RWPE1 (cell line): Measurements from ENCODE around the gene GRK3.
"Not testable (repeated sequence)": the region's sequence is repeated elsewhere in the genome, so short reads cannot be mapped to it uniquely, and the experiment has no call there.

ENCODE experiments used
- CTCF ChIA-PET: fragments of 350-600 bp; sonication (Branson Sonifier 250); formaldehyde crosslinking; extraction: SDS; loops from one replicate; lab custom pipeline; 2021; lab: Yijun Ruan, JAX
- POLR2A ChIA-PET: fragments of 400-600 bp; formaldehyde crosslinking; extraction: SDS; loops from one replicate; lab custom pipeline; 2020; ENCODE audit warnings: antibody characterized with exemption; ENCODE audit not compliant: low non-redundant PET; lab: Yijun Ruan, JAX
- DNase-seq: peaks from one replicate; pipeline ENCODE4 v3.0.0; 2012; ENCODE audit warnings: low spot score
- H3K27ac ChIP-seq: fragments of 450-650 bp; 2 replicates; pipeline ENCODE4 v1.5.1; 2017
- TF ChIP-seq, protein P1 (sequence below): fragments of 450-650 bp; conservative IDR thresholded peaks from 2 replicates; pipeline ENCODE4 v1.5.1; 2017; ENCODE audit warnings: low read depth, mild to moderate bottlenecking

The GRK3 gene

GRCh38 chr22:25553131-25553530 is 11.3 kb upstream of the GRK3 start:
- H3K27ac ChIP-seq, result no peak overlapping the region
- CTCF ChIA-PET, result interaction anchor here (0.7 kb wide), 1 partner anchor 25 kb away, joined by 3 read pairs; no protein-coding TSS in a partner anchor
- DNase-seq, result no peak
- TF ChIP-seq, protein P1, sequence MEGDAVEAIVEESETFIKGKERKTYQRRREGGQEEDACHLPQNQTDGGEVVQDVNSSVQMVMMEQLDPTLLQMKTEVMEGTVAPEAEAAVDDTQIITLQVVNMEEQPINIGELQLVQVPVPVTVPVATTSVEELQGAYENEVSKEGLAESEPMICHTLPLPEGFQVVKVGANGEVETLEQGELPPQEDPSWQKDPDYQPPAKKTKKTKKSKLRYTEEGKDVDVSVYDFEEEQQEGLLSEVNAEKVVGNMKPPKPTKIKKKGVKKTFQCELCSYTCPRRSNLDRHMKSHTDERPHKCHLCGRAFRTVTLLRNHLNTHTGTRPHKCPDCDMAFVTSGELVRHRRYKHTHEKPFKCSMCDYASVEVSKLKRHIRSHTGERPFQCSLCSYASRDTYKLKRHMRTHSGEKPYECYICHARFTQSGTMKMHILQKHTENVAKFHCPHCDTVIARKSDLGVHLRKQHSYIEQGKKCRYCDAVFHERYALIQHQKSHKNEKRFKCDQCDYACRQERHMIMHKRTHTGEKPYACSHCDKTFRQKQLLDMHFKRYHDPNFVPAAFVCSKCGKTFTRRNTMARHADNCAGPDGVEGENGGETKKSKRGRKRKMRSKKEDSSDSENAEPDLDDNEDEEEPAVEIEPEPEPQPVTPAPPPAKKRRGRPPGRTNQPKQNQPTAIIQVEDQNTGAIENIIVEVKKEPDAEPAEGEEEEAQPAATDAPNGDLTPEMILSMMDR, result no peak
- POLR2A ChIA-PET, result no interaction called here

- TF ChIP-seq, protein P1, result no peak
- POLR2A ChIA-PET, result no interaction called here
- no peak overlapping the region for H3K27ac ChIP-seq
- CTCF ChIA-PET, result no interaction called here
- no peak for DNase-seq
These were observed 10.2 kb upstream of the GRK3 start for GRCh38 chr22:25554238-25554671.

- H3K27ac ChIP-seq, result no peak overlapping the region
- TF ChIP-seq, protein P1, result no peak
- CTCF ChIA-PET, result no interaction called here
- no peak for DNase-seq
- POLR2A ChIA-PET, result no interaction called here
These were observed 9.8 kb upstream of the GRK3 start for GRCh38 chr22:25554689-25555088.

DNA sequence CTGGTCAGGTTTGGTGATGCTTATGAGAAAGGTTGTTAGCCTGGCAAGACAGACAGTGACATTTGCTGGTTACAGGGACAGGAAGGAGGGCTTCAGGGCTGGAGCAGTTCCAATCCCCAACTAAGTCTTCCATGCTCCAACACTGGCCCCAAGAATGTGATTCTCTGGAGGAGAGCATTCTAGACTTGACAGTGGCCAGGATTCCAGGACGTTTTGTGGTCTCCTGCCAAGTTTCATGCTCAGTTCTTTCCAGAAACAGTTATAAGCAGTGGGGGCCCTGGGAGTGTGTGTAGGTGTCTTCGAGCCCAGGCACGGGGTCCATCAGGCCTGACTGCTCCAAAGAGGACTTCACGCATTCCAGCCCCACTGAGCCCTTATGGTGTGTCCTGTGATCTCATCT is 8.9 kb upstream of the GRK3 start:
- DNase-seq, result no peak
- POLR2A ChIA-PET, result no interaction called here
- CTCF ChIA-PET, result no interaction called here
- TF ChIP-seq, protein P1, result no peak
- H3K27ac ChIP-seq, result no peak overlapping the region

- DNase-seq, result no peak
- POLR2A ChIA-PET, result no interaction called here
- CTCF ChIA-PET, result interaction anchor here (0.7 kb wide), 1 partner anchor 11 kb away, joined by 3 read pairs; no protein-coding TSS in a partner anchor
- H3K27ac ChIP-seq, result no peak overlapping the region
- TF ChIP-seq, protein P1, result no peak
These were observed 7.3 kb upstream of the GRK3 start for GRCh38 chr22:25557218-25557617.

DNA sequence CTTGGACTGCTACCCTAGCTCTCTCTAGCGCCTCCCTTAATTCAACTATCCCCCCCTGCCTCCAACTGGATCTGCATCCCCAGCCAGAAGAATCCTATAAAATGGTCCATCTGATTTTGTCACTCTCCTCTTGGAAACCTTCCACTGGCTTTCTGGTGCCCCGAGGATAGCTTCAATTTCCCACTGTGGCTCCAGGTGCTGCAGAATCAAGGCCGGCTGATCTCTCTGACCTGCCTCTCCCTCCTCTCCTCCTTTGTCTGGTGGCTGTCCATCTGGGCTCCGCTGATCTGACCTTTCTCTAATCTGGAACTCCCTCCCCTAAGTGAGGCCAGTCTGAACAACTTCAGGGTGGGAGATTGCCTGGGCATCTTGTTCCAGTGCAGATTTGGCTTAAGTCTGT is 6.1 kb upstream of the GRK3 start:
- TF ChIP-seq, protein P1, result no peak
- CTCF ChIA-PET, result no interaction called here
- POLR2A ChIA-PET, result no interaction called here
- no peak overlapping the region for H3K27ac ChIP-seq
- no peak for DNase-seq

DNA sequence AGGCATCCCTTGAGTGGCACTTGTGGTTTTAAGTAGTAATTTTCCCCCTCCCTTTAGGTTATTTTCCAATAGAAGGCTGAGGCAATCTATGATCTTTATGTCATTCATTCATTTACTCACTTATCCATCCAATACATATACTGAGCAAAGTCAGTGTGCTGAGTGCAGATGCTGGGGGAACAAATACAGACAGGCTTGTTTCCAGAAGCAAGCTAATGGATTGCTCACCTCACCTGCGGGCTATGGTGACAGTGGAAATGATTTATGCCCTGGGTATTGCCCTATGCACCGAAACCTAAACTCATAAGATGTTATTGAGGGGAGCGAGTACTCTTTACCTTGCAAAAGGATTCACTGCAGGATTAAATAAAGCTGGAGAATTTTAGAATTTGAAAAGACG is 4.6 kb upstream of the GRK3 start:
- H3K27ac ChIP-seq, POLR2A ChIA-PET, CTCF ChIA-PET, DNase-seq: not testable (repeated sequence)

DNA sequence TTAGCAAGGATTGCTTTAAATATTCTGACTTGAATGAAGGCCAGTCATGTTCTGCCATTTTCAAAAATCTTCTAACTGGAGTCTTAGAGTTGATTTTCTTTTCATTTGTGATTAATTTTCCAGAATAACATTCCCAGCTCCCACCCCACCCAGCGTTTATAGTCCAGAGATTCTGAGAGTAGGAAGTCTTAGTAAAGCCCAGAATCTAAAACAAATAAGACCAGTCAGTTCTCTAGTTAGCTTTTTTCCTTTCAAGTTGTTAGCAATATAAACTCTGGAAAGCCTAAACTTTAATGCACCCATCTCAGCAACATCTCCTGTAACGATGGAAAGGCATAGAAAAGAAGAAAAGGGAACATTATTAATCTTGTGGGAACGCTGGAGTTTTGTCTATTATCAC is 3.3 kb upstream of the GRK3 start:
- CTCF ChIA-PET, POLR2A ChIA-PET, DNase-seq, H3K27ac ChIP-seq: not testable (repeated sequence)

DNA sequence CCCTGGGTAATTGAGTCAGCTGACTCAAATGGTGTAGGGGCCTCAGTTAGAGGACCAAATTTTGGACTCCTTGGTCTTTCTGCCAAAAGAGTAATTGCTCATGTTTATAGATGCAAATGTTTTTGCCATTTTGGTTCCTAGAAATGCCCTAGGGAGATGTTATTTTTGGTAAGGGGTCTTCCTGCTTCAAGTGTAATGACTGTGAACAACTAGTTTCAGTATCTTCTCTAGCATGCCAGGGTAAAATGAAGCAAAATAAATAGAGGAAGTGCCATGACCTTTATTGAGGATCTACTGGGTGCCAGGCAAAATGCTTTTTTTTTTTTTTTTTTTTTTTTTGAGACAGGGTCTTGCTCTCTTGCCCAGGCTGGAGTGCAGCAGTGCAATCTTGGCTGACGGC is 2.5 kb upstream of the GRK3 start:
- CTCF ChIA-PET, DNase-seq, POLR2A ChIA-PET, H3K27ac ChIP-seq: not testable (repeated sequence)

DNA sequence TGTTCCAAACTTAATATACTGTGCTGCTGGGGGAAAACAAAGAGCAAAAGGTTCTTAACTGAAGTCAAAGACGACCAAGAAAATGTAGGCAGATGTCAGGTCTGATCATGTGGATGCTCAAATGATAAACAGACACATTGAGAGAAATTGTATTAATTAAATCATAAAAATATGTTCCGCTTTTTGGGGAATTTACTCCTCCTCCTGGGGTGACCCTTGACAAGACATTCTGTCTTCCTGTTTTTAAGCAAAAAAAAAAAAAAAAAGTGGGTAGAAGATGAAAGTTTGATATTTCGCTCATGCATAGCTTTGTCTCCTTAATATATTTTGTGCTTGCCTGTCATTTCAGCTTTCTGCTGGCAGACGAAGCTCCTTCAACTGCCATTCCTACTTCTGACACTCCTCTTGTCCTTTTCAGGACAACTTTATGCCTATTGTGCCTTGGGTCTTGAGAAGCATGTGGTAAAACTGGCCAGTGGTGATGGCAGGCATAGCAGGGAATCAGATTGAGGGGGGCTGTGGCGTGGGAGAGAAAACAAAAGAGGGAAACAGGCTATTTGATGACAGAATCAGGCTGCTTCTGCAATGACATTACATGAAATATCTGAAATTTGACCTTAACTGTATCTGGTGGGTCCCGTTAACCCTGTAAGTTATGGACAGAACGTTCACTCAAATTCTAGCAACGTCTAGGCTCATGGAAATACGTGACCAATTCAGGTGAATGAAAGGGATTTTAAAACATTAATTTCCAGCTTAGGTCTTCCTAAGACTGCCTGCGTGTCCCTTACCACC is 1.3 kb upstream of the GRK3 start:
- CTCF ChIA-PET, H3K27ac ChIP-seq, POLR2A ChIA-PET, DNase-seq: not testable (repeated sequence)
